C4-2B (cell line): Measurements from ENCODE around the gene PARS2.

Source experiments
- CTCF ChIP-seq: fragments of 450-650 bp; conservative IDR thresholded peaks from 2 replicates; pipeline ENCODE4 v1.5.1; 2017; ENCODE audit warnings: mild to moderate bottlenecking
- ZFX ChIP-seq: fragments of 450-650 bp; IDR thresholded peaks from 2 replicates; pipeline ENCODE4 v1.6.1; 2017

- TF ChIP-seq CTCF (no peak), ZFX (no peak)
These were observed 18.5 kb downstream of the PARS2 start for GRCh38 chr1:54745864-54746263.
